Peyer's patch (tissue), 4 donors: Measurements from ENCODE around the gene P2RX6.

ENCODE experiments used
- CTCF ChIP-seq, 6 experiments: fragments of 450-650 bp in 4 of 6; fragments of 200-600 bp in 2 of 6; sonication (generic) in 1 of 6; IDR thresholded peaks; one replicate each; pipeline ENCODE4 v1.5.1; 2017 to 2019; ENCODE audit warnings: antibody characterized with exemption in 6 of 6, mild to moderate bottlenecking in 3 of 6, moderate library complexity in 1 of 6
- POLR2A ChIP-seq, 2 donors: fragments of 450-650 bp; IDR thresholded peaks; one replicate each; pipeline ENCODE4 v1.5.1; 2017; ENCODE audit warnings: antibody characterized with exemption in 2 of 2, mild to moderate bottlenecking in 2 of 2, moderate library complexity in 2 of 2

DNA sequence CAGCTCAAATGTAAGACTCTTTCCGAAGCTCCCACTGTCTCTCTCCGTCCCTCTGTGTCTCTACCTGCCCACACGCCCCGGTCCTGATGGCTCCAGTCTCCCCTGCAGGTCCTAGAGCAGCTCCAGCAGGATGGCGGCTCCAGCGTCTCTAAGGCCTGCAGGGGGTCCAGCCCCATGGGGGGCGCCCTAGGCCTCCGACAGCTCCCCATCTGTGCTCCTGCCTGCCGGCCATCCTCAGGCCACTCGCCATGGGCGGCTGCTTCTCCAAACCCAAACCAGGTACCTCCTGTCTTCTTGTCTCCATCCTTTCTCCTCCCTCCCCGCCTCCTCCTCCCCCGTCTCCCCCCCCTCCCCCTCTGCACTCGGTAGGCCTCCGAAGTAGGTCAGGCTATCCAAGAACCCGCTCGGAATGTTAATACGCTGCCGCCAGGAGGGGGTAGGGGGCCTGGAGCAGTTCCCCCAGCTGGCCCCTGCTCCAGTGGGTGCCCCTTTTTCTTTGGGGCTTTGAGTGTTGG, 47.2 kb upstream of the P2RX6 start:
- TF ChIP-seq CTCF (IDR thresholded peaks at IDR 0.05), result no peak
- no peak for TF ChIP-seq POLR2A (IDR thresholded peaks at IDR 0.05)
